ENCODE data around the gene ATRAID.

- TF ChIP-seq, protein P1, sequence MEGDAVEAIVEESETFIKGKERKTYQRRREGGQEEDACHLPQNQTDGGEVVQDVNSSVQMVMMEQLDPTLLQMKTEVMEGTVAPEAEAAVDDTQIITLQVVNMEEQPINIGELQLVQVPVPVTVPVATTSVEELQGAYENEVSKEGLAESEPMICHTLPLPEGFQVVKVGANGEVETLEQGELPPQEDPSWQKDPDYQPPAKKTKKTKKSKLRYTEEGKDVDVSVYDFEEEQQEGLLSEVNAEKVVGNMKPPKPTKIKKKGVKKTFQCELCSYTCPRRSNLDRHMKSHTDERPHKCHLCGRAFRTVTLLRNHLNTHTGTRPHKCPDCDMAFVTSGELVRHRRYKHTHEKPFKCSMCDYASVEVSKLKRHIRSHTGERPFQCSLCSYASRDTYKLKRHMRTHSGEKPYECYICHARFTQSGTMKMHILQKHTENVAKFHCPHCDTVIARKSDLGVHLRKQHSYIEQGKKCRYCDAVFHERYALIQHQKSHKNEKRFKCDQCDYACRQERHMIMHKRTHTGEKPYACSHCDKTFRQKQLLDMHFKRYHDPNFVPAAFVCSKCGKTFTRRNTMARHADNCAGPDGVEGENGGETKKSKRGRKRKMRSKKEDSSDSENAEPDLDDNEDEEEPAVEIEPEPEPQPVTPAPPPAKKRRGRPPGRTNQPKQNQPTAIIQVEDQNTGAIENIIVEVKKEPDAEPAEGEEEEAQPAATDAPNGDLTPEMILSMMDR (conservative IDR thresholded peaks at IDR 0.05 in 1 of 2, IDR thresholded peaks at IDR 0.05 in 1 of 2; ENCODE audit: extremely low read depth in 1 of 2, insufficient read depth in 1 of 2, low read depth in 1 of 2, low read length in 2 of 2), result no peak
- TF ChIP-seq EZH2 (IDR thresholded peaks at IDR 0.05; ENCODE audit: borderline replicate concordance, low read length), result no peak
Measured at GRCh38 chr2:27206346-27206745, 5.5 kb upstream of the ATRAID start.

Measured in mammary epithelial cell (primary cell).